WTC11 (cell line): Measurements from ENCODE around the gene CLIC6.
A peak's percentile ranks its signal among the peaks of the same experiment; 100 is the strongest.

Experiments
- CTCF ChIP-seq: fragments of 200-600 bp; IDR thresholded peaks from 2 replicates; pipeline ENCODE4 v1.8.0; 2022; ENCODE audit warnings: antibody characterized with exemption
- ESRRA ChIP-seq: sonication (generic); formaldehyde crosslinking; IDR thresholded peaks from 2 replicates; pipeline ENCODE4 v1.8.1; 2022; ENCODE audit warnings: mild to moderate bottlenecking, missing genetic modification reagents, borderline replicate concordance
- ETV6 ChIP-seq: sonication (generic); formaldehyde crosslinking; IDR thresholded peaks from 2 replicates; pipeline ENCODE4 v1.8.1; 2022; ENCODE audit warnings: mild to moderate bottlenecking, missing genetic modification reagents
- JUN ChIP-seq: sonication (generic); formaldehyde crosslinking; IDR thresholded peaks from 2 replicates; pipeline ENCODE4 v1.8.0; 2023; ENCODE audit warnings: mild to moderate bottlenecking, missing genetic modification reagents
- SP1 ChIP-seq: sonication (generic); formaldehyde crosslinking; conservative IDR thresholded peaks from 2 replicates; pipeline ENCODE4 v1.8.1; 2022; ENCODE audit warnings: missing genetic modification reagents
- USF1 ChIP-seq: sonication (generic); formaldehyde crosslinking; IDR thresholded peaks from 2 replicates; pipeline ENCODE4 v1.8.0; 2022; ENCODE audit warnings: mild to moderate bottlenecking, missing genetic modification reagents
- ZNF396 ChIP-seq: fragments of 250-450 bp; sonication (Bioruptor Pico); IDR thresholded peaks from 2 replicates; pipeline ENCODE4 v1.8.0; 2021; ENCODE audit warnings: mild to moderate bottlenecking, moderate library complexity, borderline replicate concordance

- TF ChIP-seq USF1 (CRISPR knock-in tag) = no peak
- no peak for TF ChIP-seq SP1
- peak; percentile 55; the same call in 1 of the 2 replicates for TF ChIP-seq CTCF
- TF ChIP-seq ESRRA (CRISPR knock-in tag) = no peak
- no peak for TF ChIP-seq ZNF396 (CRISPR knock-in tag)
- no peak for TF ChIP-seq ETV6 (CRISPR knock-in tag)
- TF ChIP-seq JUN (CRISPR knock-in tag) = no peak
Measured at GRCh38 chr21:34630536-34631143, 38.2 kb upstream of the CLIC6 start.
